Activated gamma-delta T cell (primary cell): ENCODE data around the gene DUOXA1.

Experiments used
- DNase-seq: peaks from one replicate; lab custom pipeline; 2025; lab: John Stamatoyannopoulos, UW

DUOXA1 gene

GRCh38 chr15:45131510-45131909 is 1.8 kb upstream of the DUOXA1 start:
- no peak for DNase-seq

GRCh38 chr15:45130291-45131000 is 767 bp upstream of the DUOXA1 start:
- DNase-seq: no peak

- DNase-seq: no peak
These were observed 574 bp downstream of the DUOXA1 start for GRCh38 chr15:45128971-45129639.

DNA sequence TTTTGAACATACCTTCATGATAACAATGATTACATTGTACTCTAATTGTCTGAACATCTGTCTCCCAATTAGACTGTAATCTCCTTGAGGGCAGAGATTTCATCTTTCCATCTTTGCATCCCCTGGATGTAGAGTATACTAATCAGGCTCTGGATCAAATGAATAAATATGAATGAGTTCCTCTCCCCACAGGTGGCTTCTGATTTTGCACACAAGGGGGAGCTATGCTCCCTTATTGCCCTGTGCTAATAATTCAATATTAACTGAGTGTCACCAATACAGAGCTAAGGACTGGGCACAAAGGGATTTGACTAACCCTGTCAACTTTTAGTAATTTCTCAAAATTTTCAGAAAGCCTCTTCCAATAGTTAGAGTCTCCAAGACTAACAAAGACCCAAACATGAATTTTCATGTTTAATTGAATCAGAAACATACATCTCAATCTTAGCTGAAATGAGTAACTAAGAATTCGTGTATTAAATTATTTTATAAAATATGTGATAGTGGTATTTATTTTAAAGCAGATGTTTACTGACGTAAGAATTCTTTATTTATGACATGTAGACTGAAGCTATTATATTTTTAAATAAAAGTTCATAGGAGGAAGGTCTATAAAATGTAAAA is 3.0 kb downstream of the DUOXA1 start:
- no peak for DNase-seq

DNA sequence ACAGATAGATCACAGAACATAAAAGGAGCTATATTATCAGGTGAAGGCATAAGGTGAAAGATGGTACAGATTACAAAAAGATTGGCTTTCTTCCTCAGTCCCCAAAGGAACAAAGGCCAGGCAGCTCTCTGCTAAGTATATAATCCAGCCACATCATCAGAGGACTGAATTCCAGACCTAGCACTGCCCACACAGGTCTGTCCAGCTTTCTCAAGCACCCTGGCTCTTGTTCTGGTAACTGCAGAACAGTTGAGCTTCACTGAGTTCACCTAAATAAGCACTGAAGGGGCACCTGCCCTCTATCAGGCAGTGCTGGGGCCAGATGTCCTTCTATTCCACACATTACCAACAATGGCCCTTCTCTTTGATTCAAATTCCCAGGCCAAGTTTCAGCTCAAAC is 6.3 kb downstream of the DUOXA1 start:
- no peak for DNase-seq

DNA sequence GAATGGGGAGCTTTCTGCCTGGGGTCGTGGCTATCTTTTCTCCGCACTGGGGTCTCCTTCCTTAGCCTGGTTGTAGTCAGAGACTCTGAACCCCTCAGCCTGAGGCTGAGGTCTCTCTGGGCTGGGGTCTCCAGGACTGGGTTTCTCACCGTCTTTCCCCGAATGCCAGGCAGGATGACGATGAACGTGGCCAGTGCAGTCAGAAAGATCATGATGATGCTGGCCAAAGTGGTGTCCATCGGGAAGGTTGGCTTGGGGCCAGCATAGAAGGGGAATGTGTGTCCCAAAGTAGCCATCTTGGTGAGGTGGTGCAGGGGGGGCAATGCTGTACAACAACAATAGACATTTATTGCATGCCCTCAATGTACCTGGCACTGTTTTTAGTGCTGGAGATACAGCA is 7.0 kb downstream of the DUOXA1 start:
- DNase-seq: no peak

DNA sequence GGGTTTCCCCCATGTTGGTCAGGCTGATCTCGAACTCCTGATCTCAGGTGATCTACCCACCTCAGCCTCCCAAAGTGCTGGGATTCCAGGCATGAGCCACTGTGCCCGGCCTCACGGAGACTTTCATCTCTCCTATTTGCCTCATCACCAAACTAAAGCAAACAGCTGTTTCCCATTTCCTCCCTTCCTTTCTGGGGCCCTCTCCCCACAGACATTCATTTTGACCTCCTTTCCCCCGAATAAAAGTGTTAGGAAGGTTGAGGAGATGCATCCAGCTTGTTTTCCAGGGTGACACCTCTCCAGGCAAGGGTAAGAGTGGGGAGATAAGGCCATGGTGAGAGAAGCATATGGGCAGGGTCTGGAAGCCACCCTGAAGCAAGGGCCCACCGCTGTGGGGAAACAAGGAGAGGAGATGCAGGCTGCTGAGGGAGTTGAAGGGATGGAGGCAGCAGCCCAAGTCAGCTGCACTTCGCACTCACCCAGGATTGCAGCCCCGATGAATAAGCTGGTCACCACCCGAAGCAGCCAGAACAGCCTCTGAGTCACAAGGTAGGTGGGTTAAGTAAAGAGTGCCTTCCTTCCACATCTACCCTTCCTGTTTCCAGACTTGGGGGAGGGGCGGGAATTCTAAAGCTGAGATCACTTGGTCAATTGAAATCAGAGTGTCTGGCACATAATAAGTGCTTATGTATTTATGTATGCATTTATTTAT is 7.8 kb downstream of the DUOXA1 start:
- DNase-seq: no peak

- DNase-seq: no peak
These were observed 8.7 kb downstream of the DUOXA1 start for GRCh38 chr15:45121020-45121419.

DNA sequence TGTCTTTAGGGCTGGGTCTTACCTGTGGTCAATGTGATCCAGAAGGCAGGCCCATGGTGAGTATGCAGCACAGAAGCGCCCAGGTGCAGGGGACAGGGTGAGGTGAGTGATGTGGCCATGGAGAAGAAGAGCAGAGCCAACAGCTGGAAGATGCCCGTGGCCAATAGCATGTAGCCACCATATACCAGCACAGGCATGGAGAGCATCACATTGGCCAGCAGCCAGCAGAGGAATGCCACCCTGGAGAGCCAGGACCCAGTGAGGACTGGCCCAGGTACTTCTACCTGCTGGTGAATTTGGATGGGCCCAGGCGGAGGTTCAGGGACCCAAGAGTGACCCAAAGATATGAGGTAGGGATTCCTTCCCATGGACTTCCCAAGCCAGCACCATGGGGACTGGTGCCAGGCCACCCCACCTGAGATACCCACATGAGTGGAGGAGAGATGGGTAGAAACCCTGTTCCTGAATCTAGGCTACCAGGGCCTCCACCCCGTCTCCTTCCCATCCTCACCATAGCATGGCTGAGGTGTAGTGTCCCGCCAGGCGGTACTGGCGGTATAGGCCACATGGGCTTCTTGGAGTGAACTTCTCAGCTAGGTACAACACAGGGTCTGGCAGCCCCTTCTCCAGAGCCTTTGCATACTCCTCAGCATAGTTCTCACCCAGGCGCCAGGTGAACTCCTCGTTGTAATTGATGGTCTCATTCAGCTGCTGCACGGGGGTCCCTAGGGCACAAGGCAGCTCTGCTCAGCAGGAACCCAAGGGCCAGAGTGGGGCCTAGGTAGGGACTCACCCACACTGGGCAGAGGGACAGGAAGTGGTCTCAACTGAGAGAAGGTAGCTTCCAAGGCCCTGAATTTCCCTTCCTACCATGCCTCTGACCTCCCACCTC is 9.4 kb downstream of the DUOXA1 start:
- DNase-seq: no peak

- DNase-seq: no peak
These were observed 10.7 kb downstream of the DUOXA1 start for GRCh38 chr15:45118996-45119395.

DNA sequence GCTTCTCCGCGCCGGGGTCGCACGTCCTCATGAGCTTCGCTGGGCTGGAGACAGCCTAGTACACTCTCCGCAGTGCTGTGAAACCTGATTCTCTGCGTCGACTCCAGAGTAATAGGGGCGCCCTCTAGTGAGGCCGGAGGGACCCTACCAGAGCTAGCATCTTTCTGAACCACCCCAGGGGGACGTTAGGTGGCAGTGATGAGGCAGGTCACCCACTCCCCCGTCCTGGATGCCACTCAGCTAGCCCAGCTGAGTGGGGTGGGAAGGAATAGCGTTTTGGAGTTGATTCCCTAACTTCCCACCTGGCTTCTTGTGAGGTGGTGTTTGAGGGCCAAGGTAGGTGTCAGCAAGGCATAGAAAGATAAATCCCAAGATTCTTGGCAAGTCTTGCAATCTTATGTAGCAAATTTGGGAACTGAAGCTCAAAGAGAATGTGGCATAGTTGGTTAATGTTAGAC is 11.5 kb downstream of the DUOXA1 start:
- no peak for DNase-seq

DNA sequence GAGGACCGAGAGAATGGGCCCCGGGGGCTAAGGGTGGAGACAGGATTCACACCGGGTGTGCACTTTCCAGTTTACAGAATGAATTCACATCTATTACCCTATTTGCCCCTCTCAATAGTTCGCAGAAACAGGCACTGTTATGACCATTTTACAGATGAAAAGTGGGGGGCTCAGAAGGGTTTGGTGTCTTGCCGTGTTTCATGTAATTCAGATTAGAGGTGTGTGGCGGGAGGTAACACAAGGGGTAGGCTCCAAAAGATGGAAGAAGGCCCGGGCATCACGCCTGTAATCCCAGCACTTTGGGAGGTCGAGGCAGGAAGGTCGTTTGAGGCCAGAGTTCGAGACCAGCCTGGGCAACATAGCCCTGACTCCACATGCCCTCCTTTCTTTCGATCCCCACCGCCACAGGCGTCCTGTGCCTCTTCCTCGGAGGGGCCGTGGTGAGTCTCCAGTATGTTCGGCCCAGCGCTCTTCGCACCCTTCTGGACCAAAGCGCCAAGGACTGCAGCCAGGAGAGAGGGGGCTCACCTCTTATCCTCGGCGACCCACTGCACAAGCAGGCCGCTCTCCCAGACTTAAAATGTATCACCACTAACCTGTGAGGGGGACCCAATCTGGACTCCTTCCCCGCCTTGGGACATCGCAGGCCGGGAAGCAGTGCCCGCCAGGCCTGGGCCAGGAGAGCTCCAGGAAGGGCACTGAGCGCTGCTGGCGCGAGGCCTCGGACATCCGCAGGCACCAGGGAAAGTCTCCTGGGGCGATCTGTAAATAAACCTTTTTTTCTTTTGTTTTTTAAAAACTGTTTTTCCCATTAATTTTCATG is 12.2 kb downstream of the DUOXA1 start:
- DNase-seq: no peak

DNA sequence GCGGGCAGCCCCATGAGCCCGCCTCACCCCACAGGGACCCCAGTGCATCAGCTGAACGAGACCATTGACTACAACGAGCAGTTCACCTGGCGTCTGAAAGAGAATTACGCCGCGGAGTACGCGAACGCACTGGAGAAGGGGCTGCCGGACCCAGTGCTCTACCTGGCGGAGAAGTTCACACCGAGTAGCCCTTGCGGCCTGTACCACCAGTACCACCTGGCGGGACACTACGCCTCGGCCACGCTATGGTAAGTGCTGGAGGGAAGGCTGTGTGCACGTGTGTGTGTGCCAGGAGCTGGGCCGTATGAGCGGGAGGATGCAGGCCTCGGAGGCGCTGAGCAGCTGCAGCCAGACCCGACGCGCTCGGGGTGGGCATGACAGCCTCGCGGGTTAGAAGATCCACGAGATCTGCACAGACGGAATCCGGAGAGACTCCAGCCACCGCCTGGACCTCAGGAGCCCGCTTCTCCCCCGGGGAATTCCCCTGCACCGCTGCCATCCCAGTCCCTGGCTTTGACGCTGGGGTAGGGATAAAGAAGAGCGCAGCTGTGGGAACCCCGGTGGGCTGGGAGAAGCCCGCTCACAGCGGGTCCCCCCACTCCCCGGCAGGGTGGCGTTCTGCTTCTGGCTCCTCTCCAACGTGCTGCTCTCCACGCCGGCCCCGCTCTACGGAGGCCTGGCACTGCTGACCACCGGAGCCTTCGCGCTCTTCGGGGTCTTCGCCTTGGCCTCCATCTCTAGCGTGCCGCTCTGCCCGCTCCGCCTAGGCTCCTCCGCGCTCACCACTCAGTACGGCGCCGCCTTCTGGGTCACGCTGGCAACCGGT is 13.0 kb downstream of the DUOXA1 start:
- no peak for DNase-seq

DNA sequence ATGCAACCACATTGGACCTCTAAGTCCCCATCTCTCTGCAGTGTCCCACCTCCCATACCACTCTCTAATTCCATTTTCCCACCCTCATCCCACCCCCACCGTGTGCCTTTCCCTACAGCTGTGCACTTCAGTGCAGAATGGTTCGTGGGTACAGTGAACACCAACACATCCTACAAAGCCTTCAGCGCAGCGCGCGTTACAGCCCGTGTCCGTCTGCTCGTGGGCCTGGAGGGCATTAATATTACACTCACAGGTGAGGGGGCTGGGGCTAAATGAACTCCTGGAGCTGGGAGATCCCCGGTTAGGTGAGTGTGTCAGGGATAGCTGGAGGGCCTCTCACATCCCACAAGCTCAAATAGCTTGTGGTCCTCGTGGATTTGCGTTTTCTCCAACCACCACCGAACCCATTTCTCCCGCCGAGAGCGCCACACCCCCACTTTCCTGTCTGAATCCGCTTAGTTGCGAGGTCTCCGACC is 13.6 kb downstream of the DUOXA1 start:
- no peak for DNase-seq

GRCh38 chr15:45115312-45115820 is 14.3 kb downstream of the DUOXA1 start:
- DNase-seq: no peak

DNA sequence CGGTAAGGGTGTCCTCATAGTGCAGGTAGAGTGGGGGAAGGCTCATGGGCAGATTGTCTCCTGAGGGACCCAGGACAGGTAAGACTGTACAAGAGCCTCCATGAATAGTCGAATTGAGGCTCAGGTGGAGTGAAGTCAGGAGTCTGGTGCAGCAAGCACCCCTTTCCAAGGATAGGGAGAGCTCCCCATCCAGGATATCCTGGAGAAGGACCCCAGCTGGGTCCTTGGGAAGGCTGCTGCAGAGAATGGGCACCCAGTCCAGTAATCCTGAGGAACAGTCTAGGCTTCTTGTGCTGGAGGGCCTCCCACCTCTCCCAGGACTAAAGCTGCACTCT is 15.0 kb downstream of the DUOXA1 start:
- no peak for DNase-seq

- no peak for DNase-seq
These were observed 15.5 kb downstream of the DUOXA1 start, which contains the start of the genes DUOX2 and DUOXA2 for GRCh38 chr15:45114076-45114750. Gene DUOX2, minus strand, starts transcription at chr15:45114172. Its CDS starts 761 bp downstream, at chr15:45113411. Gene DUOXA2, plus strand, starts transcription at chr15:45114326. Its CDS starts 280 bp downstream, at chr15:45114606.

- no peak for DNase-seq
These were observed 16.2 kb downstream of the DUOXA1 start for GRCh38 chr15:45113380-45113990.
